Erythroblast (primary cell): ENCODE results near the gene AS3MT.

Source experiments
- GATA1 ChIP-seq: IDR thresholded peaks from 2 replicates; pipeline ENCODE4 v1.6.1; 2011; ENCODE audit warnings: low read depth, mild to moderate bottlenecking, control low read depth, low read length, moderate library complexity
- POLR2A ChIP-seq: IDR thresholded peaks from 2 replicates; pipeline ENCODE4 v1.6.1; 2011; ENCODE audit warnings: mild to moderate bottlenecking, low read length

DNA sequence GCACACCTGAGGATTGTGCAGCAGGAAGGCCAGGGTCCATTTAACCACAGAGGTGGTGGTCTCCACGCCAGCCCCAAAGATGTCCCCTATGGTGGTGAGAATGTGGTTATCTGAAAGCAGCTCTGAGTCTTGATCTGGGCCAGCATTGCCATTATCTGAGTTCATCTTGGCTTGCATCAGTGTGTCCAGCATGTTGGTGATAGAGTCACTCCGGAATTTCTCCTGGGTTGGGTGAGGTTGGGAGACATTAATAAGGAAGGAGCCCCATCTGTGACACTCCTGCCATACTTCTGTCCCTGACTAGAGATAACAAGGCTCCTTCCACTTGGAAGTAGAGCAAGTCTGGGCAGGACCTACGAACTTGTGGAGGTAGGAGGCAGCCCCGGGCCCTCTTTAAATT, 36.3 kb upstream of the AS3MT start:
- TF ChIP-seq POLR2A: no peak
- TF ChIP-seq GATA1: no peak
